ENCODE measurements around the gene HS3ST3B1.

DNA sequence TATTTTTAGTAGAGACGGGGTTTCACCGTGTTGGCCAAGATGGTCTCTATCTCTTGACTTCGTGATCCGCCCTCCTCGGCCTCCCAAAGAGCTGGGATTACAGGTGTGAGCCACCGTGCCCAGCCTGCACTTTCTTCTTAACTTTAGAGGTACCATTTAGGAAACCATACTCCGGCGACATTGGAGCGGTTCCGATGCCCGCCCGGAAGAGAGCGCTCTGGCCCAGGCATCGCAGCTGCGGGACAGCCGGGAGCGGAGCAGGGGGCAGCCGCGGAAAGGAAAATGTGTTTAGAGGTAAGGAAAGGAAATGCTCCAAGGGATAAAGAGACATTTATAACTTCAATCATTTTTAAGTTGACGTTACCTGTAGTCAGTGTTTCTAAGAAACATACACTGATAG, 6.0 kb upstream of the HS3ST3B1 start:
- TF ChIP-seq, protein P1, sequence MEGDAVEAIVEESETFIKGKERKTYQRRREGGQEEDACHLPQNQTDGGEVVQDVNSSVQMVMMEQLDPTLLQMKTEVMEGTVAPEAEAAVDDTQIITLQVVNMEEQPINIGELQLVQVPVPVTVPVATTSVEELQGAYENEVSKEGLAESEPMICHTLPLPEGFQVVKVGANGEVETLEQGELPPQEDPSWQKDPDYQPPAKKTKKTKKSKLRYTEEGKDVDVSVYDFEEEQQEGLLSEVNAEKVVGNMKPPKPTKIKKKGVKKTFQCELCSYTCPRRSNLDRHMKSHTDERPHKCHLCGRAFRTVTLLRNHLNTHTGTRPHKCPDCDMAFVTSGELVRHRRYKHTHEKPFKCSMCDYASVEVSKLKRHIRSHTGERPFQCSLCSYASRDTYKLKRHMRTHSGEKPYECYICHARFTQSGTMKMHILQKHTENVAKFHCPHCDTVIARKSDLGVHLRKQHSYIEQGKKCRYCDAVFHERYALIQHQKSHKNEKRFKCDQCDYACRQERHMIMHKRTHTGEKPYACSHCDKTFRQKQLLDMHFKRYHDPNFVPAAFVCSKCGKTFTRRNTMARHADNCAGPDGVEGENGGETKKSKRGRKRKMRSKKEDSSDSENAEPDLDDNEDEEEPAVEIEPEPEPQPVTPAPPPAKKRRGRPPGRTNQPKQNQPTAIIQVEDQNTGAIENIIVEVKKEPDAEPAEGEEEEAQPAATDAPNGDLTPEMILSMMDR (IDR thresholded peaks at IDR 0.05), result no peak
- TF ChIP-seq ZNF121 (CRISPR knock-in tag; IDR thresholded peaks at IDR 0.05) (no peak), ZNF232 (CRISPR knock-in tag; IDR thresholded peaks at IDR 0.05) (no peak), TCF7 (CRISPR knock-in tag; IDR thresholded peaks at IDR 0.05; ENCODE audit: low read depth) (no peak), ZBTB21 (CRISPR knock-in tag; IDR thresholded peaks at IDR 0.05; ENCODE audit: borderline replicate concordance) (no peak), TP53 (CRISPR knock-in tag; IDR thresholded peaks at IDR 0.05) (no peak), JUN (CRISPR knock-in tag; IDR thresholded peaks at IDR 0.05) (no peak), NFE2L1 (CRISPR knock-in tag; IDR thresholded peaks at IDR 0.05) (no peak), FOXJ3 (CRISPR knock-in tag; IDR thresholded peaks at IDR 0.05; ENCODE audit: borderline replicate concordance) (no peak), NFYB (CRISPR knock-in tag; conservative IDR thresholded peaks at IDR 0.05; ENCODE audit: low read depth) (no peak), TEAD4 (CRISPR knock-in tag; IDR thresholded peaks at IDR 0.05) (no peak), IRF2 (CRISPR knock-in tag; IDR thresholded peaks at IDR 0.05; ENCODE audit: borderline replicate concordance, low read depth) (no peak)
- TF ChIP-seq, protein P2, sequence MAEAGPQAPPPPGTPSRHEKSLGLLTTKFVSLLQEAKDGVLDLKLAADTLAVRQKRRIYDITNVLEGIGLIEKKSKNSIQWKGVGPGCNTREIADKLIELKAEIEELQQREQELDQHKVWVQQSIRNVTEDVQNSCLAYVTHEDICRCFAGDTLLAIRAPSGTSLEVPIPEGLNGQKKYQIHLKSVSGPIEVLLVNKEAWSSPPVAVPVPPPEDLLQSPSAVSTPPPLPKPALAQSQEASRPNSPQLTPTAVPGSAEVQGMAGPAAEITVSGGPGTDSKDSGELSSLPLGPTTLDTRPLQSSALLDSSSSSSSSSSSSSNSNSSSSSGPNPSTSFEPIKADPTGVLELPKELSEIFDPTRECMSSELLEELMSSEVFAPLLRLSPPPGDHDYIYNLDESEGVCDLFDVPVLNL (CRISPR knock-in tag; IDR thresholded peaks at IDR 0.05; ENCODE audit: borderline replicate concordance, low read depth), result no peak
- TF ChIP-seq, protein P3, sequence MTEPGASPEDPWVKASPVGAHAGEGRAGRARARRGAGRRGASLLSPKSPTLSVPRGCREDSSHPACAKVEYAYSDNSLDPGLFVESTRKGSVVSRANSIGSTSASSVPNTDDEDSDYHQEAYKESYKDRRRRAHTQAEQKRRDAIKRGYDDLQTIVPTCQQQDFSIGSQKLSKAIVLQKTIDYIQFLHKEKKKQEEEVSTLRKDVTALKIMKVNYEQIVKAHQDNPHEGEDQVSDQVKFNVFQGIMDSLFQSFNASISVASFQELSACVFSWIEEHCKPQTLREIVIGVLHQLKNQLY (CRISPR knock-in tag; IDR thresholded peaks at IDR 0.05), result no peak

Data from WTC11 (cell line).